ENCODE measurements around the gene SRP68. TPM values are rescaled to one million over a fixed set of nuclear protein-coding genes. Genes with fewer than 3 reads are reported as not detected.

SRP68 gene
- total and polyA plus RNA-seq, 9 of the 15 experiments (the other 6 are each of a cell fraction or from before 2014, with no cell fraction given): 29.4 to 92.6 (median 36.2) TPM

DNA sequence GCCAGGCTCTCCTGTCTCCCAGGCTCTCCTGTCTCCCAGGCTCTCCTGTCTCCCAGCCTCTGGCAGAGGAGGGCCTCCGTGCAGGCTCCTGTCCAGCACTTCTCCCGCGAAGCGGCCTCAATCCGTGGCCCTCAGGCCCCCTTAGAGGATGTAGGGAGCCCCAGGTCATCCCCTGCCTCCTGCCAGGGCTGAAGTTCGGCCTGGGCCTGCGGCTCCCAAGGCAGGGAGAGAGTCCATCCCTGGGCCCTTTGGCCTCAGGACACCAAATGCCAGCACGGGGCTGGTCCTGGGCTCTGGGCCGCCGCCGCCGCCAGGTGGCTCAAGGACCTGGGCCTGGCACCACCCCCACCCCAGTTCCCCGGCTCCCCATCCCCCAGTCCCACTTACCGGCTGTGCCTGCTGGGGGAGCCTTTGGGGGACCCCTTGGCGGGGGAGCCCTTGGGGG is 45.6 kb downstream of the SRP68 start:
- WGBS (ENCODE audit: insufficient coverage, low coverage, missing lambda C conversion rate): 65% methylated on average over 5 of the region's 15 CpGs
- no peaks in the 10 kb centered on the region for H3K9me3 ChIP-seq (replicated peaks; ENCODE audit: control insufficient read depth, insufficient read depth, low read depth, low read length)
- no peaks in the 10 kb centered on the region for H3K9me1 ChIP-seq (ENCODE audit: control insufficient read depth, insufficient read depth, low read length)
- CTCF ChIA-PET (ENCODE audit: low intra/inter-chr PET ratio): no interaction called here
- TF ChIP-seq ZNF507 (tag; conservative IDR thresholded peaks at IDR 0.05): no peak
- no peak for TF ChIP-seq SRSF1 (IDR thresholded peaks at IDR 0.05; ENCODE audit: low read depth, low read length)
- no peak for TF ChIP-seq TRIM28 (IDR thresholded peaks at IDR 0.05)
- no peak for TF ChIP-seq SMAD4 (CRISPR knock-in tag; conservative IDR thresholded peaks at IDR 0.05)
- TF ChIP-seq LCOR (CRISPR knock-in tag; IDR thresholded peaks at IDR 0.05): no peak
- TF ChIP-seq CHD2 (IDR thresholded peaks at IDR 0.05; ENCODE audit: low read depth, low read length): no peak
- TF ChIP-seq SREBF2 (CRISPR knock-in tag; IDR thresholded peaks at IDR 0.05): no peak
- no peak overlapping the region for H2AFZ ChIP-seq (ENCODE audit: low read depth, low read length)
- DNase-seq (ENCODE audit: extremely low read depth in 1 of 4, low spot score in 3 of 4) (no peak), FAIRE-seq (no peak), ATAC-seq (no peak)
- intact Hi-C loops (cut with micrococcal nuclease) (no loop called here), in situ Hi-C loops (cut with MboI) (no loop called here)
- H3K9ac ChIP-seq (ENCODE audit: insufficient read depth in 1 of 2, low read depth in 2 of 2, low read length in 2 of 2): no peak overlapping the region; a peak in 1 of 4 replicates
- POLR2A ChIA-PET: interaction anchor here (0.5 kb wide), 1 partner anchor 46 kb away, joined by 3 read pairs; the partner anchor contains the start of gene SRP68
- no TSS peak for BruUV-seq (replicated peaks)
- no peaks in the 10 kb centered on the region for H3K36me3 ChIP-seq (ENCODE audit: control insufficient read depth, insufficient read depth, low read length)
- H3K27me3 ChIP-seq (ENCODE audit: control insufficient read depth in 2 of 2, insufficient read depth in 2 of 2, low read length in 2 of 2): no peaks in the 10 kb centered on the region; a peak in 1 of 5 replicates
- H4K20me1 ChIP-seq (replicated peaks; ENCODE audit: control insufficient read depth, insufficient read depth, low read length): no peaks in the 10 kb centered on the region
- H3K79me2 ChIP-seq (ENCODE audit: control insufficient read depth, insufficient read depth, low read length): no peaks in the 10 kb centered on the region
- H3K27ac ChIP-seq (ENCODE audit: extremely low read depth, low read depth, low read length): no peak overlapping the region
- H3K4me2 ChIP-seq (ENCODE audit: insufficient read depth, low read length): no peak overlapping the region
- H3K4me1 ChIP-seq (replicated peaks in 1 of 2; ENCODE audit: control insufficient read depth in 2 of 2, insufficient read depth in 2 of 2, low read length in 2 of 2): peaks cover 8 to 51% of the 10 kb centered on the region in 2 experiments
- H3K4me3 ChIP-seq: no peak overlapping the region

DNA sequence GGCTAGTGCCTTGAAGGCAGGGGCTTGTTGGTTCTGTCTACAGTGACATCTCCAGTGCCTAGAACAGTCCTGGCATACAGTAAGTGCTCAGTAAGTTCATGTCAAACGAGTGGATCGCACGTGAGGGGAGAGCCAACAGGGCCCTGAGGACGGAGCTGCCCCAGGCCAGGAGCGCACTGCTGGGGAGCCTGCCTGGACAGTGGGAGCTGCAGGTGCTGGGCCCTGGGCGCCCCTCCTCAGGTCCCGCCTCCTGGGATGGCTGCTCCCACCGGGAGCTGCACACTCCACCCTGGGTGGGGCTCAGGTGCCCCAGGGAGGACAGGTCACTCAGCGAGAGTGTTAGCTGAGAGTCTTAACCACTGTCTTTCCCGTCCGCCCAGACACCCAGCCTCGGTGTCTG is 47.0 kb downstream of the SRP68 start:
- Histone ChIP-seq H3K9me3 (replicated peaks; ENCODE audit: control insufficient read depth, insufficient read depth, low read depth, low read length) (no peaks in the 10 kb centered on the region), H3K79me2 (ENCODE audit: control insufficient read depth, insufficient read depth, low read length) (no peaks in the 10 kb centered on the region), H3K4me2 (ENCODE audit: insufficient read depth, low read length) (no peak overlapping the region), H2AFZ (ENCODE audit: low read depth, low read length) (no peak overlapping the region), H4K20me1 (replicated peaks; ENCODE audit: control insufficient read depth, insufficient read depth, low read length) (no peaks in the 10 kb centered on the region), H3K9me1 (ENCODE audit: control insufficient read depth, insufficient read depth, low read length) (no peaks in the 10 kb centered on the region), H3K36me3 (ENCODE audit: control insufficient read depth, insufficient read depth, low read length) (no peaks in the 10 kb centered on the region), H3K27ac (ENCODE audit: extremely low read depth, low read depth, low read length) (no peak overlapping the region), H3K4me3 (no peak overlapping the region), H3K9ac (ENCODE audit: insufficient read depth in 1 of 2, low read depth in 2 of 2, low read length in 2 of 2) (no peak overlapping the region), H3K27me3 (ENCODE audit: control insufficient read depth in 2 of 2, insufficient read depth in 2 of 2, low read length in 2 of 2) (no peaks in the 10 kb centered on the region; a peak in 1 of 5 replicates), H3K4me1 (replicated peaks in 1 of 2; ENCODE audit: control insufficient read depth in 2 of 2, insufficient read depth in 2 of 2, low read length in 2 of 2) (peaks cover 8 to 54% of the 10 kb centered on the region in 2 experiments)
- TF ChIP-seq SOX6 (IDR thresholded peaks at IDR 0.05) (no peak), SIN3A (IDR thresholded peaks at IDR 0.05; ENCODE audit: borderline replicate concordance in 2 of 2, control insufficient read depth in 1 of 2, low read depth in 2 of 2, low read length in 2 of 2) (no peak), DPF2 (IDR thresholded peaks at IDR 0.05) (no peak), TEAD2 (tag; IDR thresholded peaks at IDR 0.05) (no peak), CCNT2 (IDR thresholded peaks at IDR 0.05; ENCODE audit: borderline replicate concordance, extremely low read depth, insufficient read length, low read depth, low read length) (no peak)
- TF ChIP-seq, protein P1, sequence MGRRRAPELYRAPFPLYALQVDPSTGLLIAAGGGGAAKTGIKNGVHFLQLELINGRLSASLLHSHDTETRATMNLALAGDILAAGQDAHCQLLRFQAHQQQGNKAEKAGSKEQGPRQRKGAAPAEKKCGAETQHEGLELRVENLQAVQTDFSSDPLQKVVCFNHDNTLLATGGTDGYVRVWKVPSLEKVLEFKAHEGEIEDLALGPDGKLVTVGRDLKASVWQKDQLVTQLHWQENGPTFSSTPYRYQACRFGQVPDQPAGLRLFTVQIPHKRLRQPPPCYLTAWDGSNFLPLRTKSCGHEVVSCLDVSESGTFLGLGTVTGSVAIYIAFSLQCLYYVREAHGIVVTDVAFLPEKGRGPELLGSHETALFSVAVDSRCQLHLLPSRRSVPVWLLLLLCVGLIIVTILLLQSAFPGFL (CRISPR knock-in tag; IDR thresholded peaks at IDR 0.05): no peak
- TF ChIP-seq, protein P2, sequence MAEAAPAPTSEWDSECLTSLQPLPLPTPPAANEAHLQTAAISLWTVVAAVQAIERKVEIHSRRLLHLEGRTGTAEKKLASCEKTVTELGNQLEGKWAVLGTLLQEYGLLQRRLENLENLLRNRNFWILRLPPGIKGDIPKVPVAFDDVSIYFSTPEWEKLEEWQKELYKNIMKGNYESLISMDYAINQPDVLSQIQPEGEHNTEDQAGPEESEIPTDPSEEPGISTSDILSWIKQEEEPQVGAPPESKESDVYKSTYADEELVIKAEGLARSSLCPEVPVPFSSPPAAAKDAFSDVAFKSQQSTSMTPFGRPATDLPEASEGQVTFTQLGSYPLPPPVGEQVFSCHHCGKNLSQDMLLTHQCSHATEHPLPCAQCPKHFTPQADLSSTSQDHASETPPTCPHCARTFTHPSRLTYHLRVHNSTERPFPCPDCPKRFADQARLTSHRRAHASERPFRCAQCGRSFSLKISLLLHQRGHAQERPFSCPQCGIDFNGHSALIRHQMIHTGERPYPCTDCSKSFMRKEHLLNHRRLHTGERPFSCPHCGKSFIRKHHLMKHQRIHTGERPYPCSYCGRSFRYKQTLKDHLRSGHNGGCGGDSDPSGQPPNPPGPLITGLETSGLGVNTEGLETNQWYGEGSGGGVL (CRISPR knock-in tag; IDR thresholded peaks at IDR 0.05): no peak
- intact Hi-C loops (cut with micrococcal nuclease): no loop called here
- no peak for DNase-seq (ENCODE audit: extremely low read depth in 1 of 4, low spot score in 3 of 4)
- ChIA-PET POLR2A (interaction anchor here (0.6 to 0.8 kb wide), 3 partner anchors 13 to 45 kb away, joined by 3 to 4 read pairs (median 3); no protein-coding TSS in a partner anchor), CTCF (ENCODE audit: low intra/inter-chr PET ratio) (no interaction called here)
- in situ Hi-C loops (cut with MboI): no loop called here
- 60% methylated on average over 12 of the region's 12 CpGs for WGBS (ENCODE audit: insufficient coverage, low coverage, missing lambda C conversion rate)
- no peak for FAIRE-seq
- no TSS peak for BruUV-seq (replicated peaks)
- ATAC-seq: no peak
